Esophagus squamous epithelium (tissue), 4 donors: ENCODE measurements around the gene OR4E1.

ENCODE experiments used
- POLR2A ChIP-seq, 4 donors: fragments of 450-650 bp; IDR thresholded peaks; one replicate each; pipeline ENCODE4 v1.6.1; 2017; ENCODE audit warnings: antibody characterized with exemption in 4 of 4, mild to moderate bottlenecking in 4 of 4, moderate library complexity in 3 of 4
- TF ChIP-seq, protein P1 (sequence below), 6 experiments: fragments of 450-650 bp in 4 of 6; fragments of 200-600 bp in 2 of 6; sonication (generic) in 2 of 6; IDR thresholded peaks; one replicate each; pipeline ENCODE4 v1.5.1; 2016 to 2019; ENCODE audit warnings: antibody characterized with exemption in 6 of 6, mild to moderate bottlenecking in 4 of 6, moderate library complexity in 4 of 6

- TF ChIP-seq, protein P1, sequence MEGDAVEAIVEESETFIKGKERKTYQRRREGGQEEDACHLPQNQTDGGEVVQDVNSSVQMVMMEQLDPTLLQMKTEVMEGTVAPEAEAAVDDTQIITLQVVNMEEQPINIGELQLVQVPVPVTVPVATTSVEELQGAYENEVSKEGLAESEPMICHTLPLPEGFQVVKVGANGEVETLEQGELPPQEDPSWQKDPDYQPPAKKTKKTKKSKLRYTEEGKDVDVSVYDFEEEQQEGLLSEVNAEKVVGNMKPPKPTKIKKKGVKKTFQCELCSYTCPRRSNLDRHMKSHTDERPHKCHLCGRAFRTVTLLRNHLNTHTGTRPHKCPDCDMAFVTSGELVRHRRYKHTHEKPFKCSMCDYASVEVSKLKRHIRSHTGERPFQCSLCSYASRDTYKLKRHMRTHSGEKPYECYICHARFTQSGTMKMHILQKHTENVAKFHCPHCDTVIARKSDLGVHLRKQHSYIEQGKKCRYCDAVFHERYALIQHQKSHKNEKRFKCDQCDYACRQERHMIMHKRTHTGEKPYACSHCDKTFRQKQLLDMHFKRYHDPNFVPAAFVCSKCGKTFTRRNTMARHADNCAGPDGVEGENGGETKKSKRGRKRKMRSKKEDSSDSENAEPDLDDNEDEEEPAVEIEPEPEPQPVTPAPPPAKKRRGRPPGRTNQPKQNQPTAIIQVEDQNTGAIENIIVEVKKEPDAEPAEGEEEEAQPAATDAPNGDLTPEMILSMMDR (IDR thresholded peaks at IDR 0.05) = no peak
- no peak for TF ChIP-seq POLR2A (IDR thresholded peaks at IDR 0.05)
These were observed 16.6 kb downstream of the OR4E1 start for GRCh38 chr14:21656980-21657379.
